ENCODE data around the gene MS4A1. TPM values are rescaled to one million over a fixed set of nuclear protein-coding genes. Genes with fewer than 3 reads are reported as not detected.
"Not testable (repeated sequence)": the region's sequence is repeated elsewhere in the genome, so short reads cannot be mapped to it uniquely, and the experiment has no call there.

The MS4A1 gene
- polyA plus RNA-seq (2013, experiment 1 of 2), result not detected
- not detected for polyA plus RNA-seq (2013, experiment 2 of 2)

GRCh38 chr11:60455531-60456042 lies at the start of gene MS4A1:
Gene MS4A1 (plus strand): TSS chr11:60455847. CDS start chr11:60462375, 6,528 bp downstream.
- H3K27me3 ChIP-seq (ENCODE audit: insufficient read depth, low read length), result no peaks in the 10 kb centered on the region
- no peak within 1 kb of the TSS for H3K9ac ChIP-seq (ENCODE audit: low read depth, low read length)
- H3K9me3 ChIP-seq (ENCODE audit: insufficient read depth, low read depth, low read length), result no peaks in the 10 kb centered on the region
- no peaks in the 10 kb centered on the region for H3K4me1 ChIP-seq (ENCODE audit: insufficient read depth, low read length)
- no peak within 1 kb of the TSS for H3K4me3 ChIP-seq (ENCODE audit: low read length)
- no peaks in the 10 kb centered on the region for H3K36me3 ChIP-seq (ENCODE audit: insufficient read depth, low read length)
- H3K27ac ChIP-seq (ENCODE audit: low read depth, low read length), result no peak within 1 kb of the TSS
- 89% methylated on average over 4 of the region's 4 CpGs for WGBS

GRCh38 chr11:60420015-60420414 lies 35.6 kb upstream of the MS4A1 start:
- 45% methylated on average over 2 of the region's 2 CpGs for WGBS
- no peaks in the 10 kb centered on the region for H3K4me1 ChIP-seq (ENCODE audit: insufficient read depth, low read length)
- peaks cover 10% of the 10 kb centered on the region; the same call in 1 of the 2 replicates for H3K9me3 ChIP-seq (ENCODE audit: insufficient read depth, low read depth, low read length)

DNA sequence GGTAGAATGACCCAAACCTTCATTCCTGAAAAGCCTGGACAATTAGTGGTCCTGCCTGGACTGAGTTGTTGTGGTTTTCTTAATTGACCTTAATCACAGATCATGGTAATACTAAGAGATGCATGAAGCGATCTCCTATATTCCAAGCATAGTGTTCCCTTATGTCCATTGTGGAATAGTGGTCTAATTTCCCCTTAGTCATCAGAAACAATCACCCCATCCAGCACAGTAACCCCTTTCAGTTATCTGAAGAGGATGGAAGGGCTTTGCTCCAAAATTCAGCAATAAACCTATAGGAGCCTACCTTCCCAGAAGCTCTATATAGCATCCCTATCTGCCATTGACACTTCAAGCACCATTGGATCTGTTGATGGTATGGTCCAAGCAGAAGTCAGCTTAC lies 33.0 kb upstream of the MS4A1 start:
- no peak overlapping the region for H3K27ac ChIP-seq (ENCODE audit: low read depth, low read length)
- WGBS, result no CpG with 5 or more reads among the region's 1 CpG
- H3K4me1 ChIP-seq (ENCODE audit: insufficient read depth, low read length), result no peaks in the 10 kb centered on the region
- no peak overlapping the region for H3K9ac ChIP-seq (ENCODE audit: low read depth, low read length)
- no peak overlapping the region for H3K4me3 ChIP-seq (ENCODE audit: low read length)
- peaks cover 10% of the 10 kb centered on the region; the same call in 1 of the 2 replicates for H3K9me3 ChIP-seq (ENCODE audit: insufficient read depth, low read depth, low read length)
- H3K27me3 ChIP-seq (ENCODE audit: insufficient read depth, low read length), result no peaks in the 10 kb centered on the region
- H3K36me3 ChIP-seq (ENCODE audit: insufficient read depth, low read length), result no peaks in the 10 kb centered on the region

More at GRCh38 chr11:60420015-60420414, 35.6 kb upstream of the MS4A1 start:
- Histone ChIP-seq H3K27ac (ENCODE audit: low read depth, low read length) (no peak overlapping the region), H3K4me3 (ENCODE audit: low read length) (no peak overlapping the region), H3K36me3 (ENCODE audit: insufficient read depth, low read length) (no peaks in the 10 kb centered on the region), H3K9ac (ENCODE audit: low read depth, low read length) (no peak overlapping the region), H3K27me3 (ENCODE audit: insufficient read depth, low read length) (no peaks in the 10 kb centered on the region)

DNA sequence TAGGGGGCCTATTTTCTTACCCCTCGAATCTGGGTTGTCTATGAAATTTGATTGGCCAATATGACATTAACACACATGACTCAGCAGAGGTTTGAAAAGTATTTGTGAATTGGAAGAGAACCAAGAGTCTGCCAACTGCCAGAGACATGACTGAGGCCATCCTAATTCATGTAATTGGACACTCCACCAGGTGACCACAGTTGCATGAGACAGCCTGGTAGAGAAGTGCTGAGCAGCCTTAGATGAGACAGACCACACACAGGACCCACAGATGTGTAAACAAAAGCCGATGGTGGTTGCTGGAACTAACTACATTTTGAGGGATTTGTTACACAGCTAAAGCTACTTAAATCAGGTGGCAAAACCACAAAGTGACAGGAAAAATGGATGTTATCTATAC lies 27.1 kb upstream of the MS4A1 start:
- Histone ChIP-seq H3K9me3 (ENCODE audit: insufficient read depth, low read depth, low read length) (no peaks in the 10 kb centered on the region), H3K9ac (ENCODE audit: low read depth, low read length) (no peak overlapping the region), H3K36me3 (ENCODE audit: insufficient read depth, low read length) (no peaks in the 10 kb centered on the region), H3K4me3 (ENCODE audit: low read length) (no peak overlapping the region), H3K27ac (ENCODE audit: low read depth, low read length) (no peak overlapping the region), H3K4me1 (ENCODE audit: insufficient read depth, low read length) (no peaks in the 10 kb centered on the region; the same call in 1 of the 2 replicates), H3K27me3 (ENCODE audit: insufficient read depth, low read length) (no peaks in the 10 kb centered on the region)
- WGBS, result 81% methylated on average over 2 of the region's 2 CpGs

GRCh38 chr11:60429272-60429671 lies 26.4 kb upstream of the MS4A1 start, which contains the start of gene MS4A5:
Gene MS4A5 (plus strand): TSS chr11:60429572. CDS start chr11:60429675, 103 bp downstream.
- Histone ChIP-seq H3K4me1 (ENCODE audit: insufficient read depth, low read length) (no peaks in the 10 kb centered on the region; the same call in 1 of the 2 replicates), H3K9me3 (ENCODE audit: insufficient read depth, low read depth, low read length) (no peaks in the 10 kb centered on the region), H3K4me3 (ENCODE audit: low read length) (no peak within 1 kb of the TSS), H3K36me3 (ENCODE audit: insufficient read depth, low read length) (no peaks in the 10 kb centered on the region), H3K27me3 (ENCODE audit: insufficient read depth, low read length) (no peaks in the 10 kb centered on the region), H3K27ac (ENCODE audit: low read depth, low read length) (no peak within 1 kb of the TSS), H3K9ac (ENCODE audit: low read depth, low read length) (no peak within 1 kb of the TSS)
- 99% methylated on average over 5 of the region's 5 CpGs for WGBS

DNA sequence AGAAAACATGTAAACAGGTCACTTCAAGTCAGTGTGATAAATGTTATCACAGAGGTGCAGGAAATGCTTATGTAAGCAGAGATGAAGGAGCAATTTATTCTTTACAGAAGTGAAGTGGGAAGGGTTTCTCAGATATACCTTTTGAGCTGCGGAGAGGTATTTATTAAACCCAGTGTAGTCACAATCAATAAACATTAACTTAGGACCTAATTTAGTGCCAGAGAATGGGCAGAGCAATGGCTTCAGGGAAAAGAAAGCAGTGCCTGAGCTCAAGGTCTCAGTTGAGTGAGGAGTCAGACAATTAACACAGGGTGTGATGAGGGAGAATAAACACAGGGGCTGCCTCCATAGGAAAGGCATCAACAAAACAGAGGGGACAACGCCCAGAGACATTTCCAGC lies 24.4 kb upstream of the MS4A1 start:
- WGBS, result 86% methylated on average over 1 of the region's 2 CpGs
- no peaks in the 10 kb centered on the region for H3K27me3 ChIP-seq (ENCODE audit: insufficient read depth, low read length)
- H3K36me3 ChIP-seq (ENCODE audit: insufficient read depth, low read length), result no peaks in the 10 kb centered on the region
- no peaks in the 10 kb centered on the region; the same call in 1 of the 2 replicates for H3K4me1 ChIP-seq (ENCODE audit: insufficient read depth, low read length)
- H3K27ac ChIP-seq (ENCODE audit: low read depth, low read length), result no peak overlapping the region
- H3K9me3 ChIP-seq (ENCODE audit: insufficient read depth, low read depth, low read length), result peaks cover 3% of the 10 kb centered on the region; the same call in 1 of the 2 replicates
- H3K4me3 ChIP-seq (ENCODE audit: low read length), result no peak overlapping the region
- no peak overlapping the region for H3K9ac ChIP-seq (ENCODE audit: low read depth, low read length)

GRCh38 chr11:60433401-60433800 lies 22.2 kb upstream of the MS4A1 start:
- H3K9me3 ChIP-seq (ENCODE audit: insufficient read depth, low read depth, low read length), result peaks cover 3% of the 10 kb centered on the region; the same call in 1 of the 2 replicates
- no peak overlapping the region for H3K9ac ChIP-seq (ENCODE audit: low read depth, low read length)
- 73% methylated on average over 4 of the region's 4 CpGs for WGBS
- no peak overlapping the region for H3K27ac ChIP-seq (ENCODE audit: low read depth, low read length)
- no peaks in the 10 kb centered on the region; the same call in 1 of the 2 replicates for H3K4me1 ChIP-seq (ENCODE audit: insufficient read depth, low read length)
- no peaks in the 10 kb centered on the region for H3K36me3 ChIP-seq (ENCODE audit: insufficient read depth, low read length)
- no peaks in the 10 kb centered on the region for H3K27me3 ChIP-seq (ENCODE audit: insufficient read depth, low read length)
- H3K4me3 ChIP-seq (ENCODE audit: low read length), result no peak overlapping the region

DNA sequence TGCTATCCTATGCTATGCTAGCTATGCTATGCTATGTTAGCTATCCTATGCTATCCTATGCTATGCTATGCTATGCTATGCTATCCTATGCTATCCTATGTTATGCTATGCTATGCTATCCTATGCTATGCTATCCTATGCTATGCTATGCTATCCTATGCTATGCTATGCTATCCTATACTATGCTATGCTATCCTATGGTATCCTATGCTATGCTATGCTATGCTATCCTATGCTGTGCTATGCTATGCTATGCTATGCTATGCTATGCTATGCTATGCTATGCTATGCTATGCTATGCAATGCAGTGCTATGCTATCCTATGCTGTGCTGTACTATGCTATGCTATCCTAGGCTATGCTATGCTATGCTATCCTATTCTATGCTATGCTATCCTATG lies 8.6 kb upstream of the MS4A1 start:
- no peak overlapping the region for H3K9ac ChIP-seq (ENCODE audit: low read depth, low read length)
- H3K27me3 ChIP-seq (ENCODE audit: insufficient read depth, low read length), result no peaks in the 10 kb centered on the region
- no peak overlapping the region for H3K4me3 ChIP-seq (ENCODE audit: low read length)
- no peaks in the 10 kb centered on the region for H3K36me3 ChIP-seq (ENCODE audit: insufficient read depth, low read length)
- H3K4me1 ChIP-seq (ENCODE audit: insufficient read depth, low read length), result no peaks in the 10 kb centered on the region
- no peaks in the 10 kb centered on the region for H3K9me3 ChIP-seq (ENCODE audit: insufficient read depth, low read depth, low read length)
- H3K27ac ChIP-seq (ENCODE audit: low read depth, low read length), result no peak overlapping the region

GRCh38 chr11:60447846-60448245 lies 7.8 kb upstream of the MS4A1 start:
- Histone ChIP-seq H3K4me1 (ENCODE audit: insufficient read depth, low read length) (no peaks in the 10 kb centered on the region), H3K9ac (ENCODE audit: low read depth, low read length) (no peak overlapping the region), H3K27me3 (ENCODE audit: insufficient read depth, low read length) (no peaks in the 10 kb centered on the region), H3K27ac (ENCODE audit: low read depth, low read length) (no peak overlapping the region), H3K9me3 (ENCODE audit: insufficient read depth, low read depth, low read length) (no peaks in the 10 kb centered on the region), H3K4me3 (ENCODE audit: low read length) (no peak overlapping the region), H3K36me3 (ENCODE audit: insufficient read depth, low read length) (no peaks in the 10 kb centered on the region)

- not testable (repeated sequence) for H3K4me1 ChIP-seq (ENCODE audit: insufficient read depth, low read length); H3K9me3 ChIP-seq (ENCODE audit: insufficient read depth, low read depth, low read length); H3K4me3 ChIP-seq (ENCODE audit: low read length); H3K9ac ChIP-seq (ENCODE audit: low read depth, low read length); H3K36me3 ChIP-seq (ENCODE audit: insufficient read depth, low read length); H3K27ac ChIP-seq (ENCODE audit: low read depth, low read length); H3K27me3 ChIP-seq (ENCODE audit: insufficient read depth, low read length)
- 98% methylated on average over 30 of the region's 32 CpGs for WGBS
Observed at GRCh38 chr11:60451185-60451584, 4.5 kb upstream of the MS4A1 start.

DNA sequence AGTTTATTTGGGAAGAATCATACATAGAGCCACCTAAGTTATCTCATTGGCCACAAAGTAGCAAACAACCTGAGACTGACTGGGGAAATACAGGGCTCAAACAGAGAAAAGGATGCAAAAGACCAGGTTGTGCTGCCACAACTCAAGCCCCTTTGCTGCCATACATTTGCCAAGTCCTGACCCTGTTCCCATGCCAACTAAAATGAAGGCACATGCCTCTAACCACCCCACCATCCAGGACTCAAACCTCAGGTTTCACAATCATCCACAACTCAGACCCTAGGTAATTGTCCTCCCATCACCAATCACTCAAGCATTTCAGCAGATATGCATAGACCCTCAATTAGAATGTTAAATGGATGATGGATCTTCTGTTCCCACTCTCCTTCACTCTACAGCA lies 1.4 kb upstream of the MS4A1 start:
- no peak overlapping the region for H3K27ac ChIP-seq (ENCODE audit: low read depth, low read length)
- no peak overlapping the region for H3K4me3 ChIP-seq (ENCODE audit: low read length)
- H3K9ac ChIP-seq (ENCODE audit: low read depth, low read length), result no peak overlapping the region
- H3K36me3 ChIP-seq (ENCODE audit: insufficient read depth, low read length), result no peaks in the 10 kb centered on the region
- H3K9me3 ChIP-seq (ENCODE audit: insufficient read depth, low read depth, low read length), result no peaks in the 10 kb centered on the region
- no peaks in the 10 kb centered on the region for H3K27me3 ChIP-seq (ENCODE audit: insufficient read depth, low read length)
- no peaks in the 10 kb centered on the region for H3K4me1 ChIP-seq (ENCODE audit: insufficient read depth, low read length)

- Histone ChIP-seq H3K27ac (ENCODE audit: low read depth, low read length) (no peak overlapping the region), H3K9me3 (ENCODE audit: insufficient read depth, low read depth, low read length) (no peaks in the 10 kb centered on the region), H3K27me3 (ENCODE audit: insufficient read depth, low read length) (no peaks in the 10 kb centered on the region), H3K36me3 (ENCODE audit: insufficient read depth, low read length) (no peaks in the 10 kb centered on the region), H3K4me3 (ENCODE audit: low read length) (no peak overlapping the region), H3K9ac (ENCODE audit: low read depth, low read length) (no peak overlapping the region), H3K4me1 (ENCODE audit: insufficient read depth, low read length) (no peaks in the 10 kb centered on the region)
- WGBS, result 95% methylated on average over 3 of the region's 3 CpGs
Observed at GRCh38 chr11:60457576-60457975, 1.9 kb downstream of the MS4A1 start.

All from HUES64 (cell line).